SK-N-SH (cell line): ENCODE data around the gene TNFRSF18.

Experiments used
- ELF1 ChIP-seq: IDR thresholded peaks from 2 replicates; pipeline ENCODE4 v1.4.0; 2012
- EP300 ChIP-seq, 2 experiments: IDR thresholded peaks; 2 replicates each; pipeline versions ENCODE4 v1.4.0 to v1.6.1; 2012; ENCODE audit warnings: borderline replicate concordance in 1 of 2, low read depth in 1 of 2, low read length in 1 of 2
- EZH2phosphoT487 ChIP-seq: fragments of 200-600 bp; sonication (generic); IDR thresholded peaks from 2 replicates; pipeline ENCODE4 v1.6.1; 2017; ENCODE audit warnings: low read depth, mixed run types, mild to moderate bottlenecking, antibody characterized with exemption, moderate library complexity, borderline replicate concordance
- GATA2 ChIP-seq: sonication (generic); formaldehyde crosslinking; IDR thresholded peaks from 2 replicates; pipeline ENCODE4 v1.5.0; 2020; ENCODE audit warnings: mild to moderate bottlenecking, missing genetic modification reagents
- JUND ChIP-seq: IDR thresholded peaks from 2 replicates; pipeline ENCODE4 v1.4.0; 2012
- NFIC ChIP-seq: IDR thresholded peaks from 2 replicates; pipeline ENCODE4 v1.4.0; 2012; ENCODE audit warnings: borderline replicate concordance
- POLR2AphosphoS5 ChIP-seq: IDR thresholded peaks from 2 replicates; pipeline ENCODE4 v1.6.1; 2012; ENCODE audit warnings: low read depth, low read length
- RAD21 ChIP-seq: IDR thresholded peaks from 2 replicates; pipeline ENCODE4 v1.6.1; 2012; ENCODE audit warnings: mild to moderate bottlenecking, low read length
- SIN3A ChIP-seq: IDR thresholded peaks from 2 replicates; pipeline ENCODE4 v1.6.1; 2012; ENCODE audit warnings: low read depth, mild to moderate bottlenecking, low read length, moderate library complexity, borderline replicate concordance
- SMC3 ChIP-seq: IDR thresholded peaks from 2 replicates; pipeline ENCODE4 v1.6.1; 2012; ENCODE audit warnings: low read depth, low read length, improper control_type of control experiment
- TAF1 ChIP-seq: IDR thresholded peaks from 2 replicates; pipeline ENCODE4 v1.6.1; 2012; ENCODE audit warnings: low read depth, mild to moderate bottlenecking, low read length, moderate library complexity, borderline replicate concordance
- TF ChIP-seq, protein P1 (sequence below): fragments of 200-600 bp; sonication (generic); IDR thresholded peaks from 2 replicates; pipeline ENCODE4 v1.6.1; 2017; ENCODE audit warnings: antibody characterized with exemption, mild to moderate bottlenecking, moderate library complexity
- TF ChIP-seq, protein P2 (sequence below): fragments of 150-350 bp; IDR thresholded peaks from 2 replicates; pipeline ENCODE4 v1.6.1; 2016; ENCODE audit warnings: mild to moderate bottlenecking, low read depth, low read length
- TF ChIP-seq, protein P3 (sequence below): IDR thresholded peaks from 2 replicates; pipeline ENCODE4 v1.6.1; 2012; ENCODE audit warnings: mild to moderate bottlenecking, low read depth, low read length, moderate library complexity

DNA sequence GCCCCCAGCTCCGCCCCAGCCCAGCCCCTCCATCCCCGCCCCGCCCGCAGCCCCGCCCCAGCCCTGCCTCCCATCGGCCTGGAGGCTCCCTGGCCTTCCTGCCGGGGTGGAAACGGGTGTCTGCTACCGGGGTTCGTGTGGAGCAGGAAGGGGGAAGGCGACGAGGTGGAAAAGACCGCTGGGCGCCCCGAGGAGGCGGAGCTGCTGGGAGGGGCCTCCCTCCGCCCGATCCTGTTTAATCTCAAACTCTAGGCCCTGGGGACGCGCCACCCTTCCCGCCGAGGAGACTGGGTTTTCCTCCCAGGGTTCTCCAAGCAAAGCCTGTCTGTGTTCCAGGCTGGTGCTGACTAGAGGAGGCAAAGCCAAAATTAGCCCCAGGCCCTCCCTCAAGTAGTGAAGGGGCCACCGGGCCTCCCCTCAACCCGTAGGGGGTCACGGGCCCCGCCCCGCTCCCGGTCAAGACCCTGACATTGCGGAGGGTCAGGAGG lies 48.9 kb downstream of the TNFRSF18 start:
- TF ChIP-seq SIN3A, result no peak
- TF ChIP-seq, protein P1, sequence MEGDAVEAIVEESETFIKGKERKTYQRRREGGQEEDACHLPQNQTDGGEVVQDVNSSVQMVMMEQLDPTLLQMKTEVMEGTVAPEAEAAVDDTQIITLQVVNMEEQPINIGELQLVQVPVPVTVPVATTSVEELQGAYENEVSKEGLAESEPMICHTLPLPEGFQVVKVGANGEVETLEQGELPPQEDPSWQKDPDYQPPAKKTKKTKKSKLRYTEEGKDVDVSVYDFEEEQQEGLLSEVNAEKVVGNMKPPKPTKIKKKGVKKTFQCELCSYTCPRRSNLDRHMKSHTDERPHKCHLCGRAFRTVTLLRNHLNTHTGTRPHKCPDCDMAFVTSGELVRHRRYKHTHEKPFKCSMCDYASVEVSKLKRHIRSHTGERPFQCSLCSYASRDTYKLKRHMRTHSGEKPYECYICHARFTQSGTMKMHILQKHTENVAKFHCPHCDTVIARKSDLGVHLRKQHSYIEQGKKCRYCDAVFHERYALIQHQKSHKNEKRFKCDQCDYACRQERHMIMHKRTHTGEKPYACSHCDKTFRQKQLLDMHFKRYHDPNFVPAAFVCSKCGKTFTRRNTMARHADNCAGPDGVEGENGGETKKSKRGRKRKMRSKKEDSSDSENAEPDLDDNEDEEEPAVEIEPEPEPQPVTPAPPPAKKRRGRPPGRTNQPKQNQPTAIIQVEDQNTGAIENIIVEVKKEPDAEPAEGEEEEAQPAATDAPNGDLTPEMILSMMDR, result no peak
- TF ChIP-seq EP300 (IDR thresholded peaks at IDR 0.05; ENCODE audit: borderline replicate concordance in 1 of 2, low read depth in 1 of 2, low read length in 1 of 2), result no peak
- no peak for TF ChIP-seq TAF1
- TF ChIP-seq, protein P2, sequence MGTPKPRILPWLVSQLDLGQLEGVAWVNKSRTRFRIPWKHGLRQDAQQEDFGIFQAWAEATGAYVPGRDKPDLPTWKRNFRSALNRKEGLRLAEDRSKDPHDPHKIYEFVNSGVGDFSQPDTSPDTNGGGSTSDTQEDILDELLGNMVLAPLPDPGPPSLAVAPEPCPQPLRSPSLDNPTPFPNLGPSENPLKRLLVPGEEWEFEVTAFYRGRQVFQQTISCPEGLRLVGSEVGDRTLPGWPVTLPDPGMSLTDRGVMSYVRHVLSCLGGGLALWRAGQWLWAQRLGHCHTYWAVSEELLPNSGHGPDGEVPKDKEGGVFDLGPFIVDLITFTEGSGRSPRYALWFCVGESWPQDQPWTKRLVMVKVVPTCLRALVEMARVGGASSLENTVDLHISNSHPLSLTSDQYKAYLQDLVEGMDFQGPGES, result no peak
- peak; percentile 63 for TF ChIP-seq POLR2AphosphoS5
- TF ChIP-seq, protein P3, sequence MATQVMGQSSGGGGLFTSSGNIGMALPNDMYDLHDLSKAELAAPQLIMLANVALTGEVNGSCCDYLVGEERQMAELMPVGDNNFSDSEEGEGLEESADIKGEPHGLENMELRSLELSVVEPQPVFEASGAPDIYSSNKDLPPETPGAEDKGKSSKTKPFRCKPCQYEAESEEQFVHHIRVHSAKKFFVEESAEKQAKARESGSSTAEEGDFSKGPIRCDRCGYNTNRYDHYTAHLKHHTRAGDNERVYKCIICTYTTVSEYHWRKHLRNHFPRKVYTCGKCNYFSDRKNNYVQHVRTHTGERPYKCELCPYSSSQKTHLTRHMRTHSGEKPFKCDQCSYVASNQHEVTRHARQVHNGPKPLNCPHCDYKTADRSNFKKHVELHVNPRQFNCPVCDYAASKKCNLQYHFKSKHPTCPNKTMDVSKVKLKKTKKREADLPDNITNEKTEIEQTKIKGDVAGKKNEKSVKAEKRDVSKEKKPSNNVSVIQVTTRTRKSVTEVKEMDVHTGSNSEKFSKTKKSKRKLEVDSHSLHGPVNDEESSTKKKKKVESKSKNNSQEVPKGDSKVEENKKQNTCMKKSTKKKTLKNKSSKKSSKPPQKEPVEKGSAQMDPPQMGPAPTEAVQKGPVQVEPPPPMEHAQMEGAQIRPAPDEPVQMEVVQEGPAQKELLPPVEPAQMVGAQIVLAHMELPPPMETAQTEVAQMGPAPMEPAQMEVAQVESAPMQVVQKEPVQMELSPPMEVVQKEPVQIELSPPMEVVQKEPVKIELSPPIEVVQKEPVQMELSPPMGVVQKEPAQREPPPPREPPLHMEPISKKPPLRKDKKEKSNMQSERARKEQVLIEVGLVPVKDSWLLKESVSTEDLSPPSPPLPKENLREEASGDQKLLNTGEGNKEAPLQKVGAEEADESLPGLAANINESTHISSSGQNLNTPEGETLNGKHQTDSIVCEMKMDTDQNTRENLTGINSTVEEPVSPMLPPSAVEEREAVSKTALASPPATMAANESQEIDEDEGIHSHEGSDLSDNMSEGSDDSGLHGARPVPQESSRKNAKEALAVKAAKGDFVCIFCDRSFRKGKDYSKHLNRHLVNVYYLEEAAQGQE, result no peak
- no peak for TF ChIP-seq GATA2 (CRISPR knock-in tag)
- no peak for TF ChIP-seq RAD21
- no peak for TF ChIP-seq SMC3
- TF ChIP-seq NFIC, result no peak
- TF ChIP-seq ELF1, result no peak
- TF ChIP-seq JUND, result no peak
- no peak for TF ChIP-seq EZH2phosphoT487
